Pons (tissue), 1 donor: ENCODE results near the gene PRDM16.

Experiments used
- DNase-seq: peaks from one replicate; pipeline ENCODE4 v3.0.0-alpha.2; 2016; ENCODE audit warnings: low spot score

PRDM16 gene

DNA sequence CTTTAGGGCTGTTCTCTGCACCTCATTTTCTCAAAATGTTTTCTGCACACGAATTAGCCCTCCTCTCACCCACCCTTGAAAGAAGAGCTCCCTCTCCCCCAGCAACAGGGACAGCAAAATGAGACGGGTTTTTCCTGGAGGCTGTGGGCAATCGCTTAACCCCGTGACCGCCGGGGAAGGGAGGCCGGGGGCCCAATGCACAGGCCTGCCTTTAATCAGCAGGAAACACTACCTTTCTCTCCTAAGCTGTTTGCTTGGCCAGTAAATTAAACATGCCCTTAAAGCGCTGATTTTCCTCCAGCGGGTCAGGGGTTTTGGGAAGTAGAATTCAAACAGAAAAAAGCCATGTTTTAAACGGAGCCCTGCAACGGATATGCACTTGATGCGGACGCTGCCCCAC, 114.4 kb downstream of the PRDM16 start:
- no peak for DNase-seq

GRCh38 chr1:3183813-3184212, 114.8 kb downstream of the PRDM16 start:
- no peak for DNase-seq

DNA sequence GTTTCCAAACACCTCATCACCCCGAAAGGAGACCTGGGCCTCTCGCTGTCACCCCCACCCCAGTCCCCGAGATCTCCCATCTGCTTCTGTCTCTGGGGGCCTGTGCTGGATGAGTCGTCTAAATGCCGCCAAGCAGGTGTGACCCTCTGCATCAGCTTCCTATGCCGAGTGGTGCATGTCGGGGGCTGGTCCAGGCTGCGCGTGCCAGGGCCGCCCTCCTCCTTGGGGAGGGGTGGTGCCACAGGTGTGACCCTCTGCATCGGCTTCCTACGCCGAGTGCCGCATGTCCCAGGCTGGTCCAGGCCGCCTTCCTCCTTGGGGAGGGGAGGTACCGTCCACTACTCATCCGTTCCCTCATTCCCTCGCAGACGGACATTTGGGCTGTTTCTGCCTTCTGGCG, 115.7 kb downstream of the PRDM16 start:
- DNase-seq: no peak

DNA sequence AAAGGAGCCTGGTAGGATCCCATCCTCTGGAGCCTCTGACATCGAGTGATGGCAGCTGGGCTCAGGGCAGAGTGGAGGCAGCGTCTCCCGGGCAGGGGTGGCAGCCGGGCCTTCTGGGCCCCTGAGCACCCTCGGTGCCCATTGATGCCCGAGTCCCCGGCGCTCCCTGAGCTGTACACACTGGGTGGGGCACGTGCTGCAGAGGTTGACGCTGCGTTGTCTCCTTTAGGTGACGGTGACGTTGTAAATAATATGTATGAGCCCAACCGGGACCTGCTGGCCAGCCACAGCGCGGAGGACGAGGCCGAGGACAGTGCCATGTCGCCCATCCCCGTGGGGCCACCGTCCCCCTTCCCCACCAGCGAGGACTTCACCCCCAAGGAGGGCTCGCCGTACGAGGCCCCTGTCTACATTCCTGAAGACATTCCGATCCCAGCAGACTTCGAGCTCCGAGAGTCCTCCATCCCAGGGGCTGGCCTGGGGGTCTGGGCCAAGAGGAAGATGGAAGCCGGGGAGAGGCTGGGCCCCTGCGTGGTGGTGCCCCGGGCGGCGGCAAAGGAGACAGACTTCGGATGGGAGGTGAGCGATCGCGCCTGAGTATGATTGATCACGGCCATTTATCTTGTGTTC, 117.0 kb downstream of the PRDM16 start:
- no peak for DNase-seq

DNA sequence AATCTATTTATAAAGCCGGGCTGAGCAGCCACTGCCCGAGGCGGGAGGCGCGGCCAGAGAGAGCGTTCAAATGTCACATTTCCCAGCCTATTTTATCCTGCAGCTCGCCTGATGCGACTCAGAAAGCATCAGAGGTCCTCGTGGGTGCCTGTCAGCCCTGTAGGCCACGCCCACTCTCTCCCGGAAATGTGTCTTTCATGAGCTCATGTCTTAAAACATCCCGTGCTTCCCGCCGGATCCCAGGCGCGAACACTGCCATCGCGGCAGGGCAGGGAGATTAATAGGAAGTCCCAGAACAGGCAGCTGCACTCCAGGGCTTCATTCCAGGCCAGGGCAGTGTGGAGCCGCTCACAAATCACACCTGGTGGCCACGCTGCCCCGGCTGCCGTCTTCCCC, 117.5 kb downstream of the PRDM16 start:
- no peak for DNase-seq

DNA sequence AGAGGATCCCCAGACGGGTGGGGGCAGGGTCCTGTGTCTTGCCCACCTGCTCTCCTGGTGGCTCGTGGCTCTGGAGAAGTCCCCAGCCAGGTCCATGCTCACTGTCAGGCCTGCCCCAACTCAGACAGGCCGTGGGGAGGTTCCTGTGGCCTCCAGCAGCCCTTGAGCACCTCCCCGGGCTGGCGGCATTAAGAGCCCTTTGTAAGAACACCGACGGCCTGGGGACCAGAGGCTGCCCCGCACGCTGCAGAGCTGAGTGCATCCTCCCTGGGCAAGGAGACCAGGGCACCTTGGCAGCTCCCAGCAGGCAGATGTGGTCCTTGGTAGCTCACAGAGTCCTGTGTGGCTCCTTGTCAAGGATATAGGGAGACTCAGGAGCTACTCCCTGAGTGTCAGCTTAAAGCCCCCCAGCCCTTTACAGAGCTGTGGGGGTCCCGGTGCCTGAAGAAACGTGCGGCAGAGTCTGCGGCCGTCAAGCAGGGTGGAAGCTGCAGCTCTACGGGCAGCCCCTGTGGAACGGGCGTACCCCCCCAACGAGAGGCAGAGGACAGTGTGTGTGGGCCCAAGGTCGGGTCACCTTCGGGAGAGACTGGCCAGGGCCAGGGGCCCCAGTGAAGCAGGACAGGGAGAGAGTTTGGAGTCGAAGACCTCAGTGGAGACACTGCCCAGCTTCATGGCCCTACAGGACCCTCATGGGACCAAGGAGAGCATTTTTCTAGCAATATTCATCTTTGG, 118.6 kb downstream of the PRDM16 start:
- DNase-seq: no peak

GRCh38 chr1:3188150-3188971, 119.4 kb downstream of the PRDM16 start:
- DNase-seq: no peak

GRCh38 chr1:3190256-3191041, 121.4 kb downstream of the PRDM16 start:
- no peak for DNase-seq

- DNase-seq: no peak
Observed at GRCh38 chr1:3192361-3192760, 123.4 kb downstream of the PRDM16 start.

DNA sequence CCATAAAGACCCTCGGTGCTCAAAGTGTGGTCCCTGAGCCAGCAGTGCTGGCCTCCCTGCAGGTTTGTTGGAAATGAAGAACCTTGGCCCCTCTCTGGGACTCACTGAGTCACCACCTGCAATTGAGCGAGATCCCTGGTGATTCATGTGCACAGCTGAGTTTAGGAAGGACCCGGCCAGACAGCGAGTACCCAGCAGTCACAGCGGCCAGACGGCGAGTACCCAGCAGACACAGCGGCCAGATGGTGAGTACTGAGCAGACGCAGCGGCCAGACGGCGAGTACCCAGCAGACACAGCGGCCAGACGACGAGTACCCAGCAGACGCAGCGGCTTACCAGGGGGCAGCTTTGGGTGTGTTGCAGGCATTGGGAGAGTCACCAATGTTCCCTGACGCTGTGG, 123.8 kb downstream of the PRDM16 start:
- no peak for DNase-seq

GRCh38 chr1:3193811-3194210, 124.8 kb downstream of the PRDM16 start:
- no peak for DNase-seq

- no peak for DNase-seq
Observed at GRCh38 chr1:3194760-3195479, 125.9 kb downstream of the PRDM16 start.

DNA sequence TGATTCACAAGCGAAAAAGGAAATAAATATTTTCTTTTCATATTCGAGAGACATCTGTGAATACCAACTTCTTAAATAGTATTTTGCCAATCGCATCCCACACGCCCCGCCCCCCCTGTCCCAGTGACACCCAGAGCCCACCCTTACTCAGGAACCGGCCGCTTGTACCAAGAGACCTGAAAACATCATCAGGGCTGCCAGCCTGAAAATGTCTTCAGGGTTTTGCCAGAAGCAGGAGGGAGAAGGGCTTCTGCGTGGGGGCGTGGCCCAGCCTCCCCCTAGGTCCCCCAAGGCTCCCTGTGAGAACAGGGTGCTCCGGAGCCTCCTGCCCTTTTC, 126.4 kb downstream of the PRDM16 start:
- DNase-seq: no peak

- DNase-seq: no peak
Observed at GRCh38 chr1:3195966-3196515, 127.0 kb downstream of the PRDM16 start.

DNA sequence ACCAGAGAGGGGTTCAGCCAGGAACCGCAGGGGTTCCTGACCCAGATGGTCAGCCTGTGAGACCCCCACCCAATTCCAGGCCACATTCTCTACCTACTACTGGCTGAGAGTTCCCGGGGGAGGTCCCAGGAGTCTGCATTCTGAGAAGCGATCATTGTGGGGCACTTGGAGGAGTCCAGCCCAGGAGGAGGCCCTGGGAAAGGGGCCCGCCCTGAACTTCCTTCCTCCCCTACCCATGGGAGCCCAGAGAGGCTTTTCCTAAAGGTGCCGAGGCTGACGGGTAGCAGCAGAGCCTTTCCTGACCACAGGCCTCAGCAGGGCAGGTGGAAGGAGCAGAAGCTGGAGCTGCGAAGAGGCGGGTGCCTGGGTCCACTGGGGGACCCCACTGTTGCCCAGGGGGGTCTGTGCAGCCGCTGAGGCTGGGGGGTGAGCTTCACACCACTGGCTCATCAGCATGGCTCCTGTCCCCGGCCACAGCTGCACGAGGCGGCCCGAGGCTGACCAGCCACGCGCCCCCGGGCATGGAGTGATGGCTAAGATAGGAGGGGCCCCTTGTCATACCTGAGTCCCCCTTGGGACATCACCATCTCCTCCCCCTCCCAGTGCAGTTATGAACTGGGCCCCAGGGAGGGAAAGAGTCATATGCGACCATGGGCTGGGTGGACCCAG, 127.7 kb downstream of the PRDM16 start:
- DNase-seq: no peak

DNA sequence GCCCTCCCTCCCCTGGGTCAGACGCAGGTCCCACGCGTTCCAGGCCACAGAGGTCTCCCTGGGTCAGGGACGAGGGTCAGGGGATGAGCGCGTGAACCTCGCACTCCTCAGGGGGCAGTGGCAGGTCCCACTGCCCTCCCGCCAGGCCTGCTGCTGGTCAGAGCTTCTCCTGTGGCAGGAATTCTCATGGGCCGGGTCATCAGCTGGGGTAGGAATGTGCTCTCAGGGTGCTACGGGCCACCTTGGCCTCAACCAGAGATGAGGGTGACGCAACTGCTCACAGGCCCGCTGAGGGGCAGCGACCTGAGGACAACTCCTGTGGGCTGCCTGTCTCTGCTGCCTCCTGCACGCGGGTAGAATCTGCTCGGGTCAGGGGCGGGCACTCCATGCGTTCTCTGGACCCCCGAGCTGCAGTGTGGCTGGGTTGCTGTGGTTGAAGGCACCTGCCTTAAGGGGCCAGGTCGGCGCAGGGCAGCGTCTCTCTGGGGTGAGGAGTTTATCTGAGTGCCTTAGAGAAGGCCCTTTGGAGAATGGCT, 128.8 kb downstream of the PRDM16 start:
- no peak for DNase-seq

DNA sequence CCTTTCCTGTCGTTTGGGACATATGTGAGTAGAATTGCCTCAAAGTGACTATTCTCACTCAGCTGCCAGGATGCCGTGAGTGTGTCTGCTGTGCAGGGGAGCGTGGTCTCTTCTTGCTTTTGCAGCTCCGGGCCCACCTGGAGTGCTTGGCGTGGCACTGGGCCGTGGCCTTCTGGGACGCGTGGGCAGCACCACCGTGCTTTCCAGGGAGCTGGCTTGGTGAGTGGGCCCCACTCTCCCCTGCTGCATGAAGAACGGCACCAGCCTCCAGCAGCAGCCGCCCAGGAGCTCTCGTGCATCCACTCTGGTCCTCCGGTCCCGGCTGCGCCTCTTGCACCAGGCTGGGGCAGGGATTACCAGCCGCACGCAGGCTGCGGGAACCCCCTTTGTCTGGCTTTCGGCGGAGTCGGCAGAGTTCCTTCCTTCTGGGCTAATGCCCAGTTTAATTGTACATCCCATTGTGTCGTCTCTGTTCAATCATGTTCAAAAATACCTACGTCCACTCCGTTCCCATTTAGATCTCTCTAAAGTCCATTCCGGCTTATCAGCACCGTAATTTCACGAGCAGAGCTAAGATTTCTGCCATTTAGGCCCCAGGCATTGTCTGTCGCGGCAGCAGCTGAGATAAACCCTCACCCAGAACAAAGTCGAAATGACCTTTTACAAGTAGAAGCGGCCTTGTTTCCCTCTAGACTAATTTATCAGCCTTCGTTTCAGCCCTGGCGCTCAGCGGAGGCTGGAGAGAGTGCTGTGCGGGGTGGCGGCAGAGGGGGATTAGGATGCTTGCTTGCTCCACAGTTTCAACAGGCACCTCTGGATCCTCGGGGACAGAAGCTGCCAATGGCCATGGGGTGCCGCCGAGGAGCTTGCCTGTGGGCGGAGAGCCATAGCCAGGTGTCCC, 129.6 kb downstream of the PRDM16 start:
- no peak for DNase-seq

- DNase-seq: no peak
Observed at GRCh38 chr1:3204725-3205124, 135.7 kb downstream of the PRDM16 start.

DNA sequence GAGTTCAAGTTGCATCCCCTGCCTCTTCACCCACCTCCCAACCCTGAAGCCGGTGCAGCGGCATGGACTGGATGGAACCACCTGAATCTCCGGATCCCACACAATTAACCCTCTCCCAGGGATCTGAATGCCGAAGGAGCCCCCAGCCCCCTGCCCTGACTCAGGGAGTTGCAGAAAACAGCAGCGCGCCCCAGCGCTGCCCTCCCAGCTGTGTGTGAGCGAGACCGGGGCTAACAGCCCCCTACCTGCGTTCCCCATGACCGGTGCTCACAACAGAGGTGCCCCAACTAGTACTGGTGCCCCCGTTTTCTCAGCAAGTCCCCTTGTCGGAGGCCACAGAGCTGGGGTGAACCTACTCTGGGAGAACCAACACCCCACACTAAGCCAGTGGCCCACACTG, 136.8 kb downstream of the PRDM16 start:
- no peak for DNase-seq

DNA sequence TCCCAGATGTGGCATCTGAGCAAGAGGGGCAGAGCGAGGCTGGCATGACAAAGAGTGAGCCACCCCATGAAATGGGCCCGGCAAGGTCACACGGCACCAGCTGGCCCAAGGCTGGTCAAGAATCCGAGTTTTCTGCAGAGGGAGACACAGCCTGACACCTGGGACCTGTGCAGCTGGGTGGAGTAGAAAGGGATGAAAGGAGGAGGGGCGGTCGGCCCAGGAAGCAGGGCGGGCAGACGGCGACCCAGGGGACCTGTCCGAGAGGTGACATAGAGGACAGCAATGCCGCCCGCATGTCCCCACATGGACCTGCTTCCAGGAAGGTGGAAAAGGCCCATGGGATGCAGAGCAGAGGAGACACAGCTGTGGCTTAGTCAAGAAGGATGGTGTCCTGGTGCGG, 137.7 kb downstream of the PRDM16 start:
- DNase-seq: no peak
